Measurements from ENCODE around the gene CCNF.

DNA sequence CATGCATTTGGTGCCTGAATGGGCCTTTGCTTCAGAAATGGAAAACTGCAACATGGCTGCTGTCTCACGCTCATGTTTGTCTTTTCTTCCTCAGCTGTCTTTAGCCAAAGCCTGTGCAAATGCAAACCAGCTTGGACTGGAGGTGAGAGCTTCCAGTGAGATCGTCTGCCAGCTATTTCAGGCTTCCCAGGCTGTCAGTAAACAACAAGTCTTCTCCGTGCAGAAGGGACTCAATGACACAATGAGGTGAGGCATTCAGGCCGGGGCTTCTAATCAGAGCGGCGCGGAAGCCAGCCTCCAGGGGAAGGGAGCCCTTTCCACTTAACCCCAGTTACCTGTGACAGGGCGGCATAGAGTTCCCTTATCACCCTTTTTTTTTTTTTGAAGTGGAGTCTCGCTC lies 14.3 kb downstream of the CCNF start:
- TF ChIP-seq NFRKB (IDR thresholded peaks at IDR 0.05) (no peak), TARDBP (IDR thresholded peaks at IDR 0.05) (no peak), HDGF (IDR thresholded peaks at IDR 0.05; ENCODE audit: borderline replicate concordance) (no peak), SP1 (IDR thresholded peaks at IDR 0.05) (no peak), BHLHE40 (IDR thresholded peaks at IDR 0.05; ENCODE audit: borderline replicate concordance) (no peak), PKNOX1 (IDR thresholded peaks at IDR 0.05) (no peak), ARNT (IDR thresholded peaks at IDR 0.05) (no peak), FOXA1 (IDR thresholded peaks at IDR 0.05) (no peak), CTBP1 (IDR thresholded peaks at IDR 0.05; ENCODE audit: borderline replicate concordance) (no peak), FOXM1 (IDR thresholded peaks at IDR 0.05; ENCODE audit: borderline replicate concordance) (no peak)
